Measurements from ENCODE around the gene OPA3.

- TF ChIP-seq CTCF (IDR thresholded peaks at IDR 0.05) = no peak
- TF ChIP-seq POLR2A (IDR thresholded peaks at IDR 0.05) = no peak
- no peak for TF ChIP-seq POLR2AphosphoS5 (IDR thresholded peaks at IDR 0.05; ENCODE audit: insufficient read depth in 1 of 2, low read depth in 1 of 2)
These were observed 17.0 kb downstream of the OPA3 start for GRCh38 chr19:45567609-45568008.
